Rectal smooth muscle tissue (tissue), 1 donor: ENCODE data around the gene PAQR5.

Source experiments
- H3K27ac ChIP-seq: one replicate; pipeline ENCODE4 v1.7.0; 2013; ENCODE audit warnings: low read depth, low read length, inconsistent platforms
- H3K27me3 ChIP-seq: one replicate; pipeline ENCODE4 v1.7.0; 2013; ENCODE audit warnings: low read length; ENCODE audit not compliant: control insufficient read depth, insufficient read depth
- H3K36me3 ChIP-seq: one replicate; pipeline ENCODE4 v1.7.0; 2013; ENCODE audit warnings: low read length; ENCODE audit not compliant: control insufficient read depth, insufficient read depth
- H3K4me1 ChIP-seq: one replicate; pipeline ENCODE4 v1.7.0; 2013; ENCODE audit warnings: low read length; ENCODE audit not compliant: control insufficient read depth, insufficient read depth
- H3K4me3 ChIP-seq: one replicate; pipeline ENCODE4 v1.7.0; 2013; ENCODE audit warnings: low read length
- H3K9ac ChIP-seq: one replicate; pipeline ENCODE4 v1.7.0; 2013; ENCODE audit warnings: low read length

The PAQR5 gene

DNA sequence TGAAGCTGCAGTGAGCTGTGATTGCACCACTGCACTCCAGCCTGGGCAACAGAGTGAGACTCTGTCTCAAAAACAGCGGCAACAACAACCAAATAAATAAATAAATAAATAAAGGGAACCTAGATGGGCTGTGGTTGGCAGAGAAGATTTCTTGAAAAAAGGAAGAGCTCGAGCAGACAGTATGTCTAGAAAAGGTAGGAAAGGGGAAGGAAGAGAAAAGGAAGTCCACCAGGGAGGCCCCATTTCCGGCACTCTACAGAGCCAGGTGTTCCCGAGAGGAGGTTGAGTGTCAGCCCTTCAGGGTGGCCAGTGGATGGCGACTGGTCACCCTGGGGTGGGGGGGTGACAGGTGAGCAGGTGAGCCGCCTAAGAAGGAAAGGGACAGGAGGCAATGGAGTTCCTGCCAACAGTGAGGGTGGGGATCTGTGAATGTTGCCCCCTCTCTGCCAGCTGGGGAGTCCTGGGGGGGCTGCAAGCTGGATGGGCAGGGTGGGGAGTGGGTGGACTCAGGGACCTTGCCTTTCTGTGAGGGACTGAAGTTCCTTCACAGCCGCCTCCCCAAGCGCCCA is 14.8 kb downstream of the PAQR5 start:
- Histone ChIP-seq H3K27ac (no peak overlapping the region), H3K36me3 (no peaks in the 10 kb centered on the region), H3K27me3 (no peaks in the 10 kb centered on the region), H3K4me1 (no peaks in the 10 kb centered on the region), H3K9ac (no peak overlapping the region), H3K4me3 (no peak overlapping the region)

DNA sequence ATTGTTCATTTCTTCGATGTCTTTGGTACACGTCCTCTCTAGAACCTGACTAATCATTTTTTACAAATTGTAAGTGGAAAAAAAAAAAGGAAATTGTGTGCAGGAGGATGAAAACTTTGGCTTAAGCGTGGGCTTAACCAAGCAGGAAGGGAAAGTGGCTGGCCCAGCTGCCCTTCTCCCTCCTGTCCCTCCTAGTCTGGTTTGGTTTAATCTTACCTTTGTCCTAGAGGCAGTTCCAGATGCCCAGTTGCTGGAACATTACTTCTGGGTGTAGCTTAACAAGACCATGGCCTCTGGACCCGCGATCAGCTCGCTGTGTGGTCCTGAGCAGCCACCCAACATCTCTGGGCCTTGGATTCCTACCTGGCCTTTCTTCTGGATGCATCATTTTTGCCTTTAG is 15.4 kb downstream of the PAQR5 start:
- Histone ChIP-seq H3K27ac (no peak overlapping the region), H3K4me3 (no peak overlapping the region), H3K9ac (no peak overlapping the region), H3K27me3 (no peaks in the 10 kb centered on the region), H3K4me1 (no peaks in the 10 kb centered on the region), H3K36me3 (no peaks in the 10 kb centered on the region)

GRCh38 chr15:69314736-69315135 is 16.0 kb downstream of the PAQR5 start:
- H3K9ac ChIP-seq = peak overlapping the region; percentile 37

GRCh38 chr15:69315402-69316110 is 16.8 kb downstream of the PAQR5 start:
- H3K9ac ChIP-seq = no peak overlapping the region
- peak overlapping the region; percentile 35 for H3K4me3 ChIP-seq
- H3K36me3 ChIP-seq = no peaks in the 10 kb centered on the region
- no peaks in the 10 kb centered on the region for H3K27me3 ChIP-seq
- H3K4me1 ChIP-seq = no peaks in the 10 kb centered on the region
- H3K27ac ChIP-seq = no peak overlapping the region

More at GRCh38 chr15:69314736-69315135, 16.0 kb downstream of the PAQR5 start:
- Histone ChIP-seq H3K27me3 (no peaks in the 10 kb centered on the region), H3K4me1 (no peaks in the 10 kb centered on the region), H3K4me3 (peak overlapping the region; percentile 4), H3K36me3 (no peaks in the 10 kb centered on the region), H3K27ac (no peak overlapping the region)

GRCh38 chr15:69316291-69316690 is 17.6 kb downstream of the PAQR5 start:
- no peaks in the 10 kb centered on the region for H3K36me3 ChIP-seq
- H3K27me3 ChIP-seq = no peaks in the 10 kb centered on the region
- H3K4me1 ChIP-seq = no peaks in the 10 kb centered on the region
- no peak overlapping the region for H3K9ac ChIP-seq
- H3K27ac ChIP-seq = no peak overlapping the region
- no peak overlapping the region for H3K4me3 ChIP-seq

- peak overlapping the region; percentile 28 for H3K9ac ChIP-seq
These were observed 18.7 kb downstream of the PAQR5 start for GRCh38 chr15:69317392-69317841.

GRCh38 chr15:69318033-69318432 is 19.3 kb downstream of the PAQR5 start:
- Histone ChIP-seq H3K27ac (no peak overlapping the region), H3K4me1 (no peaks in the 10 kb centered on the region), H3K9ac (no peak overlapping the region), H3K27me3 (no peaks in the 10 kb centered on the region), H3K36me3 (no peaks in the 10 kb centered on the region), H3K4me3 (no peak overlapping the region)

More at GRCh38 chr15:69317392-69317841, 18.7 kb downstream of the PAQR5 start:
- no peak overlapping the region for H3K4me3 ChIP-seq
- H3K4me1 ChIP-seq = no peaks in the 10 kb centered on the region
- H3K27me3 ChIP-seq = no peaks in the 10 kb centered on the region
- H3K27ac ChIP-seq = no peak overlapping the region
- H3K36me3 ChIP-seq = no peaks in the 10 kb centered on the region

GRCh38 chr15:69319384-69320375 is 21.0 kb downstream of the PAQR5 start:
- no peaks in the 10 kb centered on the region for H3K36me3 ChIP-seq
- H3K9ac ChIP-seq = no peak overlapping the region
- H3K4me3 ChIP-seq = no peak overlapping the region
- no peak overlapping the region for H3K27ac ChIP-seq
- H3K27me3 ChIP-seq = no peaks in the 10 kb centered on the region
- no peaks in the 10 kb centered on the region for H3K4me1 ChIP-seq

- Histone ChIP-seq H3K4me3 (no peak overlapping the region), H3K36me3 (no peaks in the 10 kb centered on the region), H3K9ac (no peak overlapping the region), H3K27me3 (no peaks in the 10 kb centered on the region), H3K4me1 (no peaks in the 10 kb centered on the region), H3K27ac (no peak overlapping the region)
These were observed 22.4 kb downstream of the PAQR5 start for GRCh38 chr15:69320977-69321554.

DNA sequence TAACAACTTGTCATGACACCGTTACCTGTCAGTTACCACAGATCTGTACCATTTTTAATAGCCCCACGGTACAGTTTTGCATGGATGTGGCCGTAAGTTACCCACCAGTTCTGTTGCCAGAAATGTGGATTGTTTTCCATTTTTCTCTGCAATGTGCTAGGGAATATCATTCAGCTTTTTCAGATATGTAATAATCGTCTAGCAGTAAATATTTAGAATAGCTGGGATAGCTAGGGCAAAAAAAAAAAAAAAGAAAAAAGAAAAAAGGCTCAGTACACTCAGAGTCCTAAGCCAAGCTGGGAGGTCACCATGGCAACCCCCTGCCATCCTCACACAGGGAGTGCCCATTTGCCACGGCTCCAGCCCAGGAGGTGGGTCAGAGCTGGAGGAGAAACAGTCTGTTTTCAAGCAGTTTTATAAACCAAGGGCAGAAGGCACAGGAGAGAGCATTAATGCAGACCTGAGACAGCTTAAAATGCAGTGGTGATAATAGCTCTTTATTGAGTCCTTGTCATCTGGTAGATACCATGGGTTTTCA is 25.2 kb downstream of the PAQR5 start:
- Histone ChIP-seq H3K36me3 (no peaks in the 10 kb centered on the region), H3K9ac (no peak overlapping the region), H3K4me3 (no peak overlapping the region), H3K4me1 (no peaks in the 10 kb centered on the region), H3K27ac (no peak overlapping the region), H3K27me3 (no peaks in the 10 kb centered on the region)

DNA sequence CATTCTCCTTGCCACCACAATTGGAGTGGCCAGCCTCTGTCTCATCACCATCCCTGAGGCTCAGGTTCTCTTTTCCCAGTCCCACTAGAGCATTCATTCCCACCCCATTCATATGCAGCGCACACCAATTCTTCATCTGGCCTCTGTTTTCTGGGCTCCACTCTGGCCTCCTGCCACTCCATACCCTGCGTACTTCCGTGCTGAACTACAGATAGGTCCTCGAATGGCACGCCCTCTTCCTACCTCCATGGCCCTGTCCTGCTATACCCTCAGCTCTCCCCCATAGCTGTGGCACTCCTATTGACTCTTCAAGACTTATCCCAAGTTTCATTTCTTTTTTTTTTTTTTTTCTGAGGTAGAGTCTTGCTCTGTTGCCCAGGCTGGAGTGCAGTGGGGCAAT is 25.9 kb downstream of the PAQR5 start:
- H3K4me1 ChIP-seq = no peaks in the 10 kb centered on the region
- H3K27me3 ChIP-seq = no peaks in the 10 kb centered on the region
- no peaks in the 10 kb centered on the region for H3K36me3 ChIP-seq
- no peak overlapping the region for H3K9ac ChIP-seq
- H3K27ac ChIP-seq = no peak overlapping the region
- no peak overlapping the region for H3K4me3 ChIP-seq

GRCh38 chr15:69325456-69325971 is 26.8 kb downstream of the PAQR5 start:
- Histone ChIP-seq H3K9ac (no peak overlapping the region), H3K4me1 (no peaks in the 10 kb centered on the region), H3K27me3 (no peaks in the 10 kb centered on the region), H3K36me3 (no peaks in the 10 kb centered on the region), H3K27ac (no peak overlapping the region), H3K4me3 (no peak overlapping the region)
